HepG2 (cell line): Measurements from ENCODE around the gene C9orf50. TPM values are rescaled to one million over a fixed set of nuclear protein-coding genes. Genes with fewer than 3 reads are reported as not detected.

Experiments used
- ATAC-seq: fragments of 200-7000 bp; cut with Tn5 transposase; 3 replicates; pipeline ENCODE4 v1.9.1; 2020; ENCODE audit warnings: mild to moderate bottlenecking, moderate library complexity
- BruUV-seq: library from RNA; stranded (reverse); fragments of 400-500 nt; replicated peaks from 2 replicates; lab custom pipeline; 2021; lab: Mats Ljungman, UMichigan
- CTCF ChIA-PET: fragments of 300-600 bp; formaldehyde crosslinking; extraction: SDS; loops from one replicate; lab custom pipeline; 2021; ENCODE audit warnings: low total read pairs, inconsistent platforms, low intra/inter-chr PET ratio; lab: Yijun Ruan, JAX
- POLR2A ChIA-PET: fragments of 350-600 bp; sonication (Branson Sonifier 250); formaldehyde crosslinking; loops from one replicate; lab custom pipeline; 2020; ENCODE audit warnings: antibody characterized with exemption, inconsistent platforms; lab: Yijun Ruan, JAX
- DNase-seq: peaks from one replicate; pipeline ENCODE4 v3.0.0-alpha.2; 2015; ENCODE audit warnings: low spot score
- FAIRE-seq: peaks from 3 replicates; lab custom pipeline; 2011; peaks lifted over from hg19 to GRCh38; lab: Jason Lieb, UNC
- H2AFZ ChIP-seq: one replicate; pipeline ENCODE4 v1.6.1; 2011; ENCODE audit warnings: low read length, inconsistent platforms
- H3K27ac ChIP-seq: fragments of 300-600 bp; 3 replicates; pipeline ENCODE4 v1.8.0; 2011; ENCODE audit warnings: mixed run types, mild to moderate bottlenecking, mixed read lengths, low read length, inconsistent platforms; ENCODE audit not compliant: insufficient read depth; ENCODE audit errors: extremely low read length
- H3K27me3 ChIP-seq, 2 experiments: fragments of 200-600 bp in 1 of 2; 2 replicates in 1 of 2; 3 replicates in 1 of 2; pipeline versions ENCODE4 v1.6.0 to v1.8.0; 2011; ENCODE audit warnings: low read length in 2 of 2, mild to moderate bottlenecking in 2 of 2, moderate library complexity in 2 of 2, inconsistent platforms in 1 of 2; ENCODE audit not compliant: insufficient read depth in 2 of 2, control insufficient read depth in 1 of 2
- H3K36me3 ChIP-seq, 2 experiments: fragments of 200-600 bp in 1 of 2; replicated peaks in 1 of 2; 2 replicates in 1 of 2; 3 replicates in 1 of 2; pipeline versions ENCODE4 v1.5.1 to v1.8.0; 2011; ENCODE audit warnings: low read length in 2 of 2, inconsistent platforms in 1 of 2; ENCODE audit not compliant: insufficient read depth in 2 of 2, control insufficient read depth in 1 of 2
- H3K4me1 ChIP-seq: 2 replicates; pipeline ENCODE4 v1.5.1; 2012; ENCODE audit warnings: low read length, inconsistent platforms; ENCODE audit not compliant: insufficient read depth
- H3K4me2 ChIP-seq: 2 replicates; pipeline ENCODE4 v1.6.0; 2011; ENCODE audit warnings: low read depth, low read length, inconsistent platforms
- H3K4me3 ChIP-seq, 3 experiments: fragments of 200-600 bp in 1 of 3; sonication (generic), shearing (Covaris generic) in 1 of 3; replicated peaks in 1 of 3; 2 replicates each; pipeline ENCODE4 v1.5.1; 2011 to 2016; ENCODE audit warnings: low read length in 3 of 3, inconsistent platforms in 2 of 3, low read depth in 2 of 3, mild to moderate bottlenecking in 2 of 3, control low read depth in 1 of 3, mixed read lengths in 1 of 3; ENCODE audit not compliant: insufficient read depth in 1 of 3
- H3K79me2 ChIP-seq: one replicate; pipeline ENCODE4 v1.6.1; 2011; ENCODE audit warnings: low read length, inconsistent platforms; ENCODE audit not compliant: insufficient read depth
- H3K9ac ChIP-seq: 2 replicates; pipeline ENCODE4 v1.6.0; 2011; ENCODE audit warnings: mild to moderate bottlenecking, low read depth, low read length, inconsistent platforms; ENCODE audit not compliant: insufficient read depth
- H3K9me3 ChIP-seq: 2 replicates; pipeline ENCODE4 v1.5.1; 2012; ENCODE audit warnings: mild to moderate bottlenecking, low read length
- H4K20me1 ChIP-seq: 2 replicates; pipeline ENCODE4 v1.6.0; 2011; ENCODE audit warnings: inconsistent platforms, mild to moderate bottlenecking, low read length, moderate library complexity; ENCODE audit not compliant: insufficient read depth
- ARID5B ChIP-seq: IDR thresholded peaks from 2 replicates; pipeline ENCODE4 v1.4.0; 2020; ENCODE audit warnings: mild to moderate bottlenecking, missing genetic modification reagents
- ELF3 ChIP-seq: IDR thresholded peaks from 2 replicates; pipeline ENCODE4 v1.6.1; 2016; ENCODE audit warnings: missing genetic modification reagents, missing compliant biosample characterization
- GABPA ChIP-seq, 2 experiments: IDR thresholded peaks; 2 replicates each; pipeline ENCODE4 v1.6.1; 2011 to 2016; ENCODE audit warnings: low read depth in 2 of 2, low read length in 1 of 2, missing biosample characterization in 1 of 2, missing genetic modification characterization in 1 of 2
- HNRNPK ChIP-seq: fragments of 200-400 bp; formaldehyde crosslinking; IDR thresholded peaks from 2 replicates; pipeline ENCODE4 v1.6.1; 2018; ENCODE audit warnings: low read length, low read depth, moderate library complexity, mild to moderate bottlenecking; ENCODE audit not compliant: poor library complexity, severe bottlenecking
- NCOA2 ChIP-seq: sonication (generic); formaldehyde crosslinking; IDR thresholded peaks from 2 replicates; pipeline ENCODE4 v1.8.0; 2022; ENCODE audit warnings: inconsistent platforms
- PRDM10 ChIP-seq: sonication (generic); formaldehyde crosslinking; IDR thresholded peaks from 2 replicates; pipeline ENCODE4 v1.4.0; 2020; ENCODE audit warnings: low read depth, missing genetic modification reagents
- RBAK ChIP-seq: sonication (generic); formaldehyde crosslinking; IDR thresholded peaks from 2 replicates; pipeline ENCODE4 v1.5.1; 2020; ENCODE audit warnings: mild to moderate bottlenecking, missing genetic modification reagents
- SP4 ChIP-seq: sonication (generic); formaldehyde crosslinking; IDR thresholded peaks from 2 replicates; pipeline ENCODE4 v1.8.1; 2023; ENCODE audit warnings: mild to moderate bottlenecking, missing genetic modification reagents
- TCF12 ChIP-seq, 2 experiments: fragments of 450-650 bp in 1 of 2; sonication (generic) in 1 of 2; formaldehyde crosslinking in 1 of 2; IDR thresholded peaks; 2 replicates each; pipeline versions ENCODE4 v1.6.1 to v1.8.0; 2017 to 2022; ENCODE audit warnings: antibody characterized with exemption in 1 of 2, mild to moderate bottlenecking in 1 of 2, missing genetic modification reagents in 1 of 2, moderate library complexity in 1 of 2
- ZEB1 ChIP-seq: IDR thresholded peaks from 2 replicates; pipeline ENCODE4 v1.6.1; 2012; ENCODE audit warnings: mild to moderate bottlenecking, low read depth, inconsistent platforms; ENCODE audit not compliant: insufficient replicate concordance
- ZFP62 ChIP-seq: sonication (generic); formaldehyde crosslinking; IDR thresholded peaks from 2 replicates; pipeline ENCODE4 v1.4.0; 2020; ENCODE audit warnings: missing genetic modification reagents
- ZNF546 ChIP-seq: sonication (generic); formaldehyde crosslinking; conservative IDR thresholded peaks from 2 replicates; pipeline ENCODE4 v1.8.1; 2023; ENCODE audit warnings: mild to moderate bottlenecking, missing genetic modification reagents
- ZNF619 ChIP-seq: sonication (generic); formaldehyde crosslinking; IDR thresholded peaks from 2 replicates; pipeline ENCODE4 v1.4.0; 2020; ENCODE audit warnings: mild to moderate bottlenecking, missing genetic modification reagents
- ZNF629 ChIP-seq: sonication (generic); formaldehyde crosslinking; conservative IDR thresholded peaks from 2 replicates; pipeline ENCODE4 v1.5.0; 2020; ENCODE audit warnings: missing genetic modification reagents
- ZNF776 ChIP-seq: sonication (generic); formaldehyde crosslinking; IDR thresholded peaks from 2 replicates; pipeline ENCODE4 v1.4.0; 2020; ENCODE audit warnings: mild to moderate bottlenecking, missing genetic modification reagents
- ZNF777 ChIP-seq: sonication (generic); formaldehyde crosslinking; IDR thresholded peaks from 2 replicates; pipeline ENCODE4 v1.4.0; 2020; ENCODE audit warnings: missing genetic modification reagents
- WGBS: methylation state at CpG from one replicate; pipeline ENCODE4 v1.1.6; 2017; ENCODE audit warnings: low lambda C conversion rate; 5-methylcytosine and 5-hydroxymethylcytosine counted together
- in situ Hi-C: cut with HindIII; loops from 2 replicates; pipeline ENCODE4 v1.10.0; 2017; ENCODE audit warnings: low pct_unique_long_range_greater_than_20kb; ENCODE audit not compliant: extremely low pct_ligation_motif_present
- intact Hi-C: fragments of 100-400 bp; cut with micrococcal nuclease; formaldehyde crosslinking; loops from one replicate; pipeline ENCODE4 v1.10.0; 2022; ENCODE audit not compliant: unreplicated experiment
- polyA plus RNA-seq, 8 experiments: library from polyadenylated mRNA; depleted of rRNA in 3 of 8; stranded (reverse) in 7 of 8; unstranded in 1 of 8; fragments of >200 nt; fragmentation: Illumina TruSeq in 4 of 8; extraction: Trizol in 4 of 8; gene quantifications; 2 replicates each; pipeline versions ENCODE4 v1.2.1 to v1.2.3, GENCODE V29; 2011 to 2016; ENCODE audit warnings: low read depth in 4 of 8, missing spikeins in 1 of 8, mixed read lengths in 1 of 8; ENCODE audit not compliant: insufficient read depth in 1 of 8
- total RNA-seq, 5 experiments: library from RNA; depleted of rRNA; stranded (reverse); fragments of >200 nt; fragmentation: Illumina TruSeq; extraction: Trizol; gene quantifications; 2 replicates each; pipeline ENCODE4 v1.2.3, GENCODE V29; 2016; ENCODE audit warnings: low read depth in 1 of 5

The C9orf50 gene
- total and polyA plus RNA-seq, 2 of the 13 experiments (the other 11 are each of a cell fraction or from before 2014, with no cell fraction given): not detected

- peak; percentile 88 for DNase-seq
- H2AFZ ChIP-seq: no peak overlapping the region
- ChIA-PET POLR2A (interaction anchor here (0.8 to 5.1 kb wide), 18 partner anchors 9 to 467 kb away, joined by 3 to 72 read pairs (median 6); partner anchors contain the start of genes C9orf50, IER5L and NTMT1), CTCF (no interaction called here)
- BruUV-seq: TSS peak; percentile 69
- 13% methylated on average over 4 of the region's 15 CpGs for WGBS
- H3K27me3 ChIP-seq: no peaks in the 10 kb centered on the region
- peak overlapping the region; percentile 71 for H3K9ac ChIP-seq
- peak; percentile 29 for ATAC-seq
- H3K27ac ChIP-seq: peak overlapping the region; percentile 79
- H4K20me1 ChIP-seq: no peaks in the 10 kb centered on the region
- H3K9me3 ChIP-seq: no peaks in the 10 kb centered on the region
- peak; percentile 89 for FAIRE-seq
- in situ Hi-C loops: no loop called here
- intact Hi-C loops: loop anchor here (1.0 to 5.0 kb wide), 3 partner anchors 38 to 146 kb away; no protein-coding TSS in a partner anchor
- peak overlapping the region; percentile 88 for H3K4me2 ChIP-seq
- H3K36me3 ChIP-seq: no peaks in the 10 kb centered on the region; a peak in 1 of 5 replicates
- H3K79me2 ChIP-seq: peaks cover 3% of the 10 kb centered on the region
- peaks cover 86% of the 10 kb centered on the region for H3K4me1 ChIP-seq
- peak overlapping the region; percentile 42 to 79 (median 56) for H3K4me3 ChIP-seq
- TF ChIP-seq ZNF629 (CRISPR knock-in tag): no peak; the same call in 1 of the 2 replicates
- TF ChIP-seq ARID5B (CRISPR knock-in tag): peak; percentile 81
- peak; percentile 73; the same call in 1 of the 2 replicates for TF ChIP-seq NCOA2 (CRISPR knock-in tag)
- peak; percentile 92 for TF ChIP-seq ELF3 (CRISPR knock-in tag)
- TF ChIP-seq ZNF776: peak; percentile 16; the same call in 1 of the 2 replicates
- no peak for TF ChIP-seq ZEB1
- peak; percentile 87 for TF ChIP-seq ZNF619 (CRISPR knock-in tag)
- 0 out of 2 replicates have a peak, but pooled peaks have one; percentile 31 for TF ChIP-seq ZNF777 (CRISPR knock-in tag)
- no peak for TF ChIP-seq RBAK (CRISPR knock-in tag)
- no peak for TF ChIP-seq PRDM10 (CRISPR knock-in tag)
- no peak for TF ChIP-seq HNRNPK
- TF ChIP-seq ZFP62: no peak
- no peak for TF ChIP-seq GABPA (IDR thresholded peaks at IDR 0.05; ENCODE audit: low read depth, low read length)
- peak; percentile 53 for TF ChIP-seq GABPA (CRISPR knock-in tag; IDR thresholded peaks at IDR 0.05; ENCODE audit: low read depth)
- no peak for TF ChIP-seq ZNF546
- peak; percentile 76 for TF ChIP-seq SP4 (CRISPR knock-in tag)
- no peak for TF ChIP-seq TCF12 (IDR thresholded peaks at IDR 0.05)
- TF ChIP-seq TCF12 (CRISPR knock-in tag; IDR thresholded peaks at IDR 0.05): no peak
Observed at GRCh38 chr9:129606161-129607026, 14.5 kb downstream of the C9orf50 start.
